Left hindlimb (tissue), 1 donor: ENCODE results near the gene KRT71.

Source experiments
- DNase-seq: peaks from one replicate; pipeline ENCODE4 v3.0.0-alpha.2; 2018

KRT71 gene

GRCh38 chr12:52575256-52575655 is 22.3 kb upstream of the KRT71 start:
- DNase-seq = no peak

DNA sequence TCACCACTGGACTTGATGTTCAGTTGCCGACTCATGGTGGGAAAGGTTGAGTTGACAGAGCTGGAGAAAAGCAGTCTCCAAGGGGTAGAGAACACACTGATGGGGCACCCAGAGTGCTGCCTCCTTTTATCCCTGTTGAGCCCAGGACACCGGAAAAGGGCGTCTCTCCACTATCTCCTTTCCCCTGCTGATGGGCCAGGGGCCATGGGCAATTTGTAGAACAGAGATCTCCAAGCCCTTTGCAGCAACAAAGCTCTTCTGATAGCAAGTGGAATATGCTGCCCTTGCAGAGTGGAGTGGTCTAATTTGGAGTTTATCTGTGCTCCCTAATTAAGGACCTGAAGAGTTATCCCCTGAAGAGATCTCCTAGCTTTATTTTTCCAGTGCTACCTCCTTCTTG is 20.8 kb upstream of the KRT71 start, which contains the start of gene KRT74:
Gene KRT74 (minus strand): TSS at position 101 of the 400 bp plus-strand sequence. CDS start 66 bp downstream, at position 35.
- no peak for DNase-seq

GRCh38 chr12:52573306-52573705 is 20.4 kb upstream of the KRT71 start:
- DNase-seq = no peak

- no peak for DNase-seq
These were observed 17.6 kb upstream of the KRT71 start for GRCh38 chr12:52570511-52570910.

DNA sequence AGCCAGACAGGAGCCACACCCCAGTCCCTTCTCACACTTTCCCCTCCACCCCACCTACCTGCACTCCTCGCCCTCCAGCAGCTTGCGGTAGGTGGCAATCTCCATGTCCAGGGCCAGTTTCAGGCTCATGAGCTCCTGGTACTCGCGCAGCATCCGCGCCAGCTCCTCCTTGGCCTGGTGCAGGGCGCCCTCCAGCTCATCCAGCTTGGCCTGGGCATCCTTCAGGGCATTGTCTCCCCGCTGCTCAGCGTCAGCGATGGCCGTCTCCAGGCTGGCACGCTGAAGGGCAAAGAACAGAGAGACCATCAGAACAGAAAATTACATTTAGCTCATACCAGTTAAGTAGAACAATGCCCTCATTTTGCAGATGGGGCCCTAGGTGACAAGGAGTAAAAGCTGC is 15.2 kb upstream of the KRT71 start:
- no peak for DNase-seq

- DNase-seq = no peak
These were observed 13.9 kb upstream of the KRT71 start for GRCh38 chr12:52566847-52567291.

DNA sequence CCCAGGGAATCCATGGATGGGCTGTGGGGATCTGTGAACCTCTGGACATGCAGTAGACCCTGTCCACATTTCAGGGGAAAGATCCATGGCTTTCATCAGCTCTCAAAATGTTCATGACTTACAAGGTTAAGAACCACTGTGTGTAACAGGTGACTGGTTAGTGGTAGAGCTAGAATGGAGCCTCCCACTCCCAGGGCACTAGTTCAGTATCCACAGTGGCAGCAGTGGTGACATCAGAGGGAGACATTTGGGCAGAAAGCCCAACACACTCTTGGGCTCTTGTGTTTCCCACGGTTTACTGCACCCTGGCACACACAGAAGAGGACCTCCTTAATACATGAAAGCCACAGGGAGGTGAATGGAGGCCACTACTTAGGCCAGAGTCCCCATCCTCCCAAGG is 11.6 kb upstream of the KRT71 start:
- no peak for DNase-seq

DNA sequence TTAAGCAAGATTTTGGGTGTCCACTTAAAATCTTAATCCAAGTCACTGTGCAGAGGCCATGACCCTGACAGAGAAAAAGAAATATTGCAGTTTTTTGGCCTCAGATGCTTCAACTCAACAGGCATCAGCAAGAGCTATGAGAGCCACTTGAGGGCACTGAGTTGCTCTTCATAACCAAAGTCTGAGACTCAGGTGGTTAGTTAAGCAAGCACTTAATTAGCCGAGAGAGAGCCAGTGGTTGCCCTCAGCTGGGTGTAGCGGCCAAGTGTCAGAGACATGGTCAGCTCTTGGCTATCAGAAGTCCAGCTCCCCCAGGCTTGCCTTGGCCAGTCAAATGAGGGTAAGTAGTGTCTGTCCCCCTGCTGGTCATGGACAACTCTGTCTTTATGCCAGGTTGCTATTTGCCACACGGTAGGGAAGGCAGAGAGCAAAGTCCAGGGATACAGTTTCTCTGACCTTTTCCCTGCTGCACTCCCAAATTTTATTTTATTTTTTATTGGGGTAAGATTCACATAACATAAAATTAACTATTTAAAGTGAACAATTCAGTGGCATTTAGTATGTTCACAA is 9.0 kb upstream of the KRT71 start:
- no peak for DNase-seq

GRCh38 chr12:52559979-52560378 is 7.0 kb upstream of the KRT71 start:
- no peak for DNase-seq

- DNase-seq = no peak
These were observed 6.0 kb upstream of the KRT71 start for GRCh38 chr12:52558781-52559445.

GRCh38 chr12:52557476-52557875 is 4.5 kb upstream of the KRT71 start:
- no peak for DNase-seq

DNA sequence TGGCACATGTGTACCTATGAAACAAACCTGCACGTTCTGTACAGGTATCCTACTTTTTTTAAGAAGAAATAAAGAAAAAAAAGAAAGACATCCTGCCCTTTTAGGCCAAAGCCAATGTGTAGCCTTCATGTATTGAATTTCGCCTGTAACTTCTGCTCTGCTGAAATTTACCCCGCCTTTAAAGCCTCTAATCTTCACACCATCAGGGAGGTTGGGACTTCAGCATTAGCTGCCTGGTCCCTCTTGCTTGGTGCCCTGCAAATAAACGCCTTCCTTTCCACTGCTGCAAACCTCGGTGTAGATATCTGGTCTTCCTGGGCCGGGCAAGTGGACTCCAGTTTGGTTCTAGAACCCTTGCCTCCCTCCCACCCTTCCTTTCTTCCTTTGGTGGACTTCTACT is 2.6 kb upstream of the KRT71 start:
- no peak for DNase-seq

DNA sequence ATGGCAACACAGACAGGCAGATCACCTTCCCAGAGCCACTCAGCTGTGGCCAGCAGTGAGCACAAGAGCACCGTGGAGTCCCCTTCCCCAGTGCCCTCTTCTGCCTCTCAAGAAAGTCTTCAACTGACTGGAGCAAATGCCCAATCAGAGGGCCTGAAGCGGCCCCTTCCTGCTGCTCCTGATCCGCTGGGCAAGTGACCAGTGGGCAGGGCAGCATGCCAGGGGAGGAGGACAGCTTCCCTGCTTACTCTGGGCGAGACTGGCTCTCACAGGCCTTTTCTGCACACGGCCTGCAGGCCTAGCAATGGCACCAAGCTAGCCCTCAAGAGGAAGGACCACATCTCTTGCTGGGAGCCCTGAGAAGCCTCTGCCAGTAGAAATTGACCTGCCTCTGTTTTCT is 890 bp downstream of the KRT71 start:
- DNase-seq = no peak

DNA sequence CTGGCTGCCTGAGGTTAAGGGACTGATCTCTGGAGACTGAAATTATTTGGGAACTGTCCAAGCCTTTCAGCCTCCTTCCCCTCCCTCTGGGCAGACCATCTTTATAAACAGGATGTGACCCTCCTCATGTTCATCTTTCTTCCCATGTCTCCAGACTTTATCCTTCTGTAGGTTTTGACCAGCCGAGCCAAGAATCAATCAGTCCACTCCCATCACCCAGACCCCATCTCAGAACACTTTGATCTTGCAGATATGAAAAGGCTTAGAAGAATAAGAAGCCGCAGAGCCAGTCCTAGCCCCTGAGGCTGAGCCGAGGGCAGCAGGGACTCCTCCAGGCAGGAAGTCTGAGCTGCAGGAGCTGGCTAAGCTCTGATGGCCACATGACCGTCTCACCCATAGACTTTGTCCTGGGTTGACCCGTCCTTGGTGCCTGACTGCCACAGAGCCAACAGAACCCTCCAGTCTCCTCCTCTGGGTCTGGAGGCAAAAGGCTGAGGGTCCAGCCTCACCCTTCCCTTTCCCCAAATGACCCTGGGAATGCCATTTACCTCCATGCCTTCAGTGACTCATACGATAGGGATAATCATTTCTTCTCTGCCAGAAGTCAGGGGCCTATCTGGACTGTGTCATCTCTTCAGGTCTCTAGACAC is 1.6 kb downstream of the KRT71 start:
- no peak for DNase-seq

- no peak for DNase-seq
These were observed 6.8 kb downstream of the KRT71 start for GRCh38 chr12:52546126-52546525.

DNA sequence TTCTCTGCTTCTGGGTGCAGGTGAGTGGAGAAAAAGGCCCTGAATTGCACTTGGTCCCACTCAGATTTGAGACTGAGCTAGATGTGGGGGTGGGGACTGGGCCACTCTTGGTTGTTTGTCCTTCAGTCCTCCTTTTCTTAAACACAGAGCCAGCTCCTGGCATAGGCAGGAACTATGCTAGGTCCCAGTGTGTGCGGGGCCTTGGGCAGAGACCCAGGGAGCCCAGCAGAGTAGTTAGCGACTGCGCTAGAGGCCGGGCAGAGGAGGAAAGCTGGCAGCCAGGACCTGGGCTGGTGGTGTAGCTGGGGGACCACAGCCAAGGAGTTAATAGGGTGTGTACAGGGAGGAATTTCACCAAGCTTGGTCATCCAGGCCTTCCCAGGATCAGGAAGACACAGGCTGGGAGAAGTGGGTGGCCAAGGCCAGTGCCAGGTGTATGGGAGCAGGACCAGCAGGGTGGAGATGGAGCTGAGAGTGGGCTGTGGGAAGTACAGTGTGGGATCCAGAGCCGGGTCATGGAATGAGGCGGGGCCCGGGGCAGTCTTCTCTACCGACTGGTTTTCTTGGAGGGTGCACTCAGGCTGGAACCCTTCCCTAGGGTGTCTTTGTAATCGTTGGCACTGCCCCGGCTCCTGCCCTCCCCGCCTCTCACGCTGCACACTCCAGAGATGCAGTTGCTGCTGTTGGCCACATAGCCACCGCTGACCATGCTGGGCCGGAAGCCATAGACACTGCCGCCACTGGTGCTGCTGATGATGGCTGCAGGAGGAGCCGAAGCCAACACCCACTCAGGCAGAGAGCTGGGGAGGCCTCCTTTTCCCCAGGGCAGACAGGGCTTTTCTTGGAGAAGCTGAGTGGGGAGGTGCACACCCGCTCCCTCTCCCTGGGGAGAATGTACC is 8.7 kb downstream of the KRT71 start:
- peak; percentile 45 for DNase-seq

GRCh38 chr12:52542785-52543318 is 10.1 kb downstream of the KRT71 start:
- no peak for DNase-seq

- no peak for DNase-seq
These were observed 10.8 kb downstream of the KRT71 start for GRCh38 chr12:52542157-52542556.

DNA sequence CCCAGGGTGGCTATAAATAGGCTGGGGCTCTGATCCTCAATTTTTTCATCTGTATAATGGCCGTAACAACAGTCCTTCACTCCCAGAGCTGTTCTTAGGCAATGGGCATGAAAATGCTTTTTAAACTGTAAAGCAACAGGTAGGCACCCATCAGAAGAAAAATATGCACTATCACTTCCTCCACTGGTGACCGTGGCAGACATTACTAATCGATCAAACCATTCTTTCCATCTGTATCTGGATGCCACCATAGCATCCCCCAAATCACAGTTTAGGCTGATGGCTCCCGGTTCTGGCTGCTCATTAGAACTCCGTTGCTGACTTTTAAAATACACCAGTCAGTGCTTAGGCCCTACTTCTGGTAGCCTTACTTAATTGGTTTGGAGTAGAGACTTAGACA is 11.2 kb downstream of the KRT71 start:
- DNase-seq = no peak

- DNase-seq = no peak
These were observed 12.4 kb downstream of the KRT71 start for GRCh38 chr12:52540531-52540930.

- DNase-seq = no peak
These were observed 13.1 kb downstream of the KRT71 start for GRCh38 chr12:52539821-52540173.

DNA sequence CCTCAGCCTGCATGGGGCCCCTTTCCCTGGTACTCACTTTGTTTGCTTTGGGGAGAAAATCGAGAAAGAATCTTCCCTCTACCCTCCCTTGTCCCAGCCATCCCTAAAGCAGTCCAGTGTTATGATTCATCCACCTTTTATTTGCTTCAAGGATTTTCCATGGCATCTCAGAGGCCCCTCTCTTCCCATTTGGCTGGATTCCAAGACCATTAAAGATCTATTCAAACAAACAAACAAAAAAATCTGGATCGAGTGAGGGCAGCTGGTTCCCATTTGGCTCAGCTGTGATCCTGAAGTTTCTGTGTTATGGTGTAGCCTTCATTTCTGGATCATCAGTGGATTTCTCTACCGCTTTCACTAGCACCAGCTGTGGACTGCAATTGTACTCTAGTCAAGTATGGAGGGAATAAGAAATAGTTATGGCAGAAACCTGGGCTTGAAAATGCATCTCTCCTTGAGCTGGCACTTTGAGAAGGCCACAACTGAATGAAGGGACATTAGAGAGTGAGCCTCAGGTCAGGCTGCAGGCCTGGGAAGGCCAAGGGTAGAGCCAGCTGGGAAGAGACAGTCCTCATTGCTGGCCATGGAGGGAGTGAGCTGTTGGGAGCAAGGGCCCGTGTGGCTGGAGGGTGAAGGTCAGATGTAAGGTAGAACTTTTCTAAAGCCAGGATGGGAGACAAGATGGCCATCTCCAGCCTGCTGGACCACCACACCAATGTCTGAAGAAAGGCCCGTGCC is 13.7 kb downstream of the KRT71 start:
- peak; percentile 48 for DNase-seq
